MCF 10A (cell line): Measurements from ENCODE around the gene LATS2. TPM values are rescaled to one million over a fixed set of nuclear protein-coding genes. Genes with fewer than 3 reads are reported as not detected.

Experiments
- BruUV-seq: library from RNA; stranded (reverse); fragments of 400-500 nt; replicated peaks from 2 replicates; lab custom pipeline; 2021; lab: Mats Ljungman, UMichigan
- CTCF ChIA-PET: fragments of 300-600 bp; sonication (Branson Sonifier 250); formaldehyde crosslinking; extraction: SDS; loops from one replicate; lab custom pipeline; 2021; ENCODE audit warnings: antibody characterized with exemption, inconsistent platforms; lab: Yijun Ruan, JAX
- POLR2A ChIA-PET: fragments of 300-600, 350-650 bp; sonication (Branson Sonifier 250); formaldehyde crosslinking; extraction: SDS; loops from one replicate; lab custom pipeline; 2020; ENCODE audit warnings: antibody characterized with exemption, inconsistent platforms; lab: Yijun Ruan, JAX
- DNase-seq: peaks from one replicate; pipeline ENCODE4 v3.0.0-alpha.2; 2018; ENCODE audit not compliant: unreplicated experiment
- H3K27ac Mint-ChIP-seq: one replicate; pipeline ENCODE4 v1.8.0; 2022; ENCODE audit warnings: mild to moderate bottlenecking, low read depth, mixed read lengths; ENCODE audit not compliant: unreplicated experiment
- H3K27me3 Mint-ChIP-seq: one replicate; pipeline ENCODE4 v1.8.0; 2022; ENCODE audit warnings: mixed read lengths; ENCODE audit not compliant: insufficient read depth, unreplicated experiment
- H3K36me3 Mint-ChIP-seq: one replicate; pipeline ENCODE4 v1.8.0; 2022; ENCODE audit warnings: mild to moderate bottlenecking, moderate library complexity, mixed read lengths; ENCODE audit not compliant: insufficient read depth, unreplicated experiment
- H3K4me1 Mint-ChIP-seq: one replicate; pipeline ENCODE4 v1.8.0; 2022; ENCODE audit warnings: mixed read lengths; ENCODE audit not compliant: insufficient read depth, unreplicated experiment
- H3K4me3 Mint-ChIP-seq: one replicate; pipeline ENCODE4 v1.8.0; 2022; ENCODE audit warnings: mild to moderate bottlenecking, moderate library complexity, mixed read lengths; ENCODE audit not compliant: unreplicated experiment
- H3K9me3 Mint-ChIP-seq: one replicate; pipeline ENCODE4 v1.8.0; 2022; ENCODE audit warnings: mixed read lengths; ENCODE audit not compliant: unreplicated experiment
- CTCF ChIP-seq: fragments of 200-600 bp; IDR thresholded peaks from one replicate; pipeline ENCODE4 v1.8.0; 2022; ENCODE audit warnings: antibody characterized with exemption, mild to moderate bottlenecking; ENCODE audit not compliant: unreplicated experiment
- intact Hi-C: fragments of 100-400 bp; cut with micrococcal nuclease; formaldehyde crosslinking; loops from 2 replicates; pipeline ENCODE4 v1.14.1; 2022
- total RNA-seq: library from RNA; stranded (reverse); gene quantifications from 2 replicates; pipeline ENCODE4 v1.2.3, GENCODE V29; 2022

LATS2 gene
- total RNA-seq, 1 experiment from 2014 or later: 32.3 TPM

- no TSS peak for BruUV-seq
- intact Hi-C loops: no loop called here
- Mint-ChIP-seq H3K4me3 (no peak overlapping the region), H3K27ac (no peak overlapping the region), H3K4me1 (peaks cover 14% of the 10 kb centered on the region), H3K9me3 (no peaks in the 10 kb centered on the region), H3K27me3 (no peaks in the 10 kb centered on the region), H3K36me3 (no peaks in the 10 kb centered on the region)
- TF ChIP-seq CTCF: no peak
- ChIA-PET CTCF (interaction anchor here (0.6 kb wide), 1 partner anchor 39 kb away, joined by 4 read pairs; no protein-coding TSS in a partner anchor), POLR2A (interaction anchor here (0.6 kb wide), 1 partner anchor 115 kb away, joined by 3 read pairs; no protein-coding TSS in a partner anchor)
- DNase-seq: no peak
Measured at GRCh38 chr13:21076253-21076652, 14.9 kb upstream of the LATS2 start.

- Mint-ChIP-seq H3K4me1 (peaks cover 19% of the 10 kb centered on the region), H3K36me3 (no peaks in the 10 kb centered on the region), H3K27me3 (no peaks in the 10 kb centered on the region), H3K9me3 (no peaks in the 10 kb centered on the region), H3K27ac (no peak overlapping the region), H3K4me3 (no peak overlapping the region)
- intact Hi-C loops: no loop called here
- BruUV-seq: no TSS peak
- POLR2A ChIA-PET: no interaction called here
- no peak for TF ChIP-seq CTCF
- DNase-seq: no peak
- CTCF ChIA-PET: no interaction called here
Measured at GRCh38 chr13:21075379-21076249, 14.2 kb upstream of the LATS2 start.

GRCh38 chr13:21075011-21075378 is 13.6 kb upstream of the LATS2 start:
- ChIA-PET POLR2A (no interaction called here), CTCF (no interaction called here)
- H3K4me3 Mint-ChIP-seq: no peak overlapping the region
- H3K36me3 Mint-ChIP-seq: no peaks in the 10 kb centered on the region
- peaks cover 14% of the 10 kb centered on the region for H3K4me1 Mint-ChIP-seq
- no peak for TF ChIP-seq CTCF
- DNase-seq: no peak
- H3K27me3 Mint-ChIP-seq: no peaks in the 10 kb centered on the region
- intact Hi-C loops: no loop called here
- no peak overlapping the region for H3K27ac Mint-ChIP-seq
- no peaks in the 10 kb centered on the region for H3K9me3 Mint-ChIP-seq
- no TSS peak for BruUV-seq

GRCh38 chr13:21074546-21074945 is 13.2 kb upstream of the LATS2 start:
- no TSS peak for BruUV-seq
- peaks cover 9% of the 10 kb centered on the region for H3K4me1 Mint-ChIP-seq
- no peak for TF ChIP-seq CTCF
- H3K36me3 Mint-ChIP-seq: no peaks in the 10 kb centered on the region
- ChIA-PET CTCF (interaction anchor here (0.6 kb wide), 1 partner anchor 36 kb away, joined by 4 read pairs; no protein-coding TSS in a partner anchor), POLR2A (no interaction called here)
- H3K4me3 Mint-ChIP-seq: no peak overlapping the region
- no peak for DNase-seq
- intact Hi-C loops: no loop called here
- no peaks in the 10 kb centered on the region for H3K27me3 Mint-ChIP-seq
- no peaks in the 10 kb centered on the region for H3K9me3 Mint-ChIP-seq
- no peak overlapping the region for H3K27ac Mint-ChIP-seq
